Neural progenitor cell (in vitro differentiated cells): ENCODE data around the gene CLDN4. TPM values are rescaled to one million over a fixed set of nuclear protein-coding genes. Genes with fewer than 3 reads are reported as not detected.

Source experiments
- DNase-seq: peaks from one replicate; pipeline ENCODE4 v3.0.0-alpha.2; 2016; ENCODE audit warnings: low spot score
- H2AFZ ChIP-seq: fragments of 200-600 bp; sonication (generic); replicated peaks from 2 replicates; pipeline ENCODE4 v1.6.1; 2016; ENCODE audit warnings: antibody characterized with exemption
- H3F3A ChIP-seq: fragments of 200-600 bp; sonication (generic); 2 replicates; pipeline ENCODE4 v1.6.1; 2016; ENCODE audit warnings: antibody characterized with exemption, low read depth
- H3K27ac ChIP-seq: fragments of 200-600 bp; sonication (generic); 2 replicates; pipeline ENCODE4 v1.5.1; 2016; ENCODE audit warnings: mild to moderate bottlenecking
- H3K27me3 ChIP-seq: fragments of 200-600 bp; sonication (generic); 2 replicates; pipeline ENCODE4 v1.6.1; 2016; ENCODE audit warnings: mild to moderate bottlenecking, moderate library complexity
- H3K36me3 ChIP-seq: fragments of 200-600 bp; sonication (generic); 2 replicates; pipeline ENCODE4 v1.5.1; 2016
- H3K4me1 ChIP-seq: fragments of 200-600 bp; sonication (generic); 2 replicates; pipeline ENCODE4 v1.6.1; 2016; ENCODE audit warnings: mixed run types
- H3K4me2 ChIP-seq: fragments of 200-600 bp; sonication (generic); 2 replicates; pipeline ENCODE4 v1.6.1; 2016
- H3K4me3 ChIP-seq: fragments of 200-600 bp; sonication (generic); 2 replicates; pipeline ENCODE4 v1.5.1; 2016
- H3K79me2 ChIP-seq: fragments of 200-600 bp; sonication (generic); 2 replicates; pipeline ENCODE4 v1.6.1; 2016; ENCODE audit warnings: low read depth
- H3K9ac ChIP-seq: fragments of 200-600 bp; sonication (generic); 2 replicates; pipeline ENCODE4 v1.6.1; 2016
- H3K9me3 ChIP-seq: fragments of 200-600 bp; sonication (generic); 2 replicates; pipeline ENCODE4 v1.5.1; 2016; ENCODE audit warnings: low read depth
- H4K20me1 ChIP-seq: fragments of 200-600 bp; sonication (generic); 2 replicates; pipeline ENCODE4 v1.6.1; 2016; ENCODE audit warnings: low read depth
- H3K27ac Mint-ChIP-seq: 3 replicates; pipeline ENCODE4 v1.8.0; 2021; ENCODE audit warnings: mixed read lengths
- H3K27me3 Mint-ChIP-seq: 2 replicates; pipeline ENCODE4 v1.8.0; 2022; ENCODE audit warnings: low read depth, mild to moderate bottlenecking, inconsistent platforms, moderate library complexity, mixed read lengths; ENCODE audit not compliant: insufficient read depth
- H3K36me3 Mint-ChIP-seq: 3 replicates; pipeline ENCODE4 v1.8.0; 2021; ENCODE audit warnings: mixed read lengths
- H3K4me1 Mint-ChIP-seq: 3 replicates; pipeline ENCODE4 v1.8.0; 2021; ENCODE audit warnings: mixed read lengths
- H3K4me3 Mint-ChIP-seq: 3 replicates; pipeline ENCODE4 v1.8.0; 2021; ENCODE audit warnings: mild to moderate bottlenecking, moderate library complexity, mixed read lengths
- H3K9me3 Mint-ChIP-seq: 3 replicates; pipeline ENCODE4 v1.8.0; 2020; ENCODE audit warnings: mixed read lengths
- CTCF ChIP-seq: fragments of 200-600 bp; sonication (generic); IDR thresholded peaks from 2 replicates; pipeline ENCODE4 v1.5.1; 2017; ENCODE audit warnings: antibody characterized with exemption, mild to moderate bottlenecking
- EZH2 ChIP-seq: fragments of 200-600 bp; sonication (generic); IDR thresholded peaks from 2 replicates; pipeline ENCODE4 v1.6.1; 2017; ENCODE audit warnings: antibody characterized with exemption, mild to moderate bottlenecking, moderate library complexity
- EZH2phosphoT487 ChIP-seq: fragments of 200-600 bp; sonication (generic); IDR thresholded peaks from 2 replicates; pipeline ENCODE4 v1.6.1; 2017; ENCODE audit warnings: antibody characterized with exemption
- total RNA-seq: library from RNA; depleted of rRNA; stranded (reverse); fragments of >200 nt; gene quantifications from 2 replicates; pipeline ENCODE4 v1.2.3, GENCODE V29; 2015; ENCODE audit warnings: low replicate concordance

The CLDN4 gene
- total RNA-seq, 1 donor from 2014 or later = not detected

DNA sequence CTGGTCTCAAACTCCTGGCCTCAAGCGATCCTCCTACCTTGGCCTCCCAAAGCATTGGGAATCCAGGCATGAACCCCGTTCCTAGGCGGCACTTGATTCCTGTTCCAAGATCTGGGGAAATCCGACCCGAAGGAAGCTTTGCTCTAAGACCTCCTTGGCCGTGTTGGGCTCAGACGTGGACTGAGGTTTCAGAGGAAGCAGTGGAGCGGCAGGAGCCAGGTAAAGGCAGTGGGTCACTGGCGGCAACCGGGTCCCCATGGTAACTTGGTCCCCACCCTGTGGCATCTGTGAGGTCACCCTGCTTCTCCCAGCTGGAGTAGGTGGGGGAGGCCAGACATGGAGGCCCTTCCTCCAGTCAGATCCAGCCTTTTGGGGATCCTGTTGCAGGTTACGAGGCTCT, 30.1 kb downstream of the CLDN4 start, which contains the start of gene TMEM270:
Gene TMEM270, plus strand, starts transcription at position 301 of the 400 bp plus-strand sequence. Its CDS starts 36 bp downstream, at position 337.
- no peak for TF ChIP-seq CTCF
- no peak for TF ChIP-seq EZH2phosphoT487
- no peak for TF ChIP-seq EZH2
- no peaks in the 10 kb centered on the region for H3K9me3 Mint-ChIP-seq
- H3K4me3 ChIP-seq = no peak within 1 kb of the TSS
- no peak within 1 kb of the TSS for H3K27ac Mint-ChIP-seq
- no peak within 1 kb of the TSS for H2AFZ ChIP-seq
- no peaks in the 10 kb centered on the region for H3K79me2 ChIP-seq
- H3K36me3 Mint-ChIP-seq = no peaks in the 10 kb centered on the region
- no peak for DNase-seq
- no peaks in the 10 kb centered on the region for H3F3A ChIP-seq
- peaks cover 9% of the 10 kb centered on the region for H3K27me3 ChIP-seq
- H3K4me1 ChIP-seq = no peaks in the 10 kb centered on the region
- H3K9ac ChIP-seq = no peak within 1 kb of the TSS
- H3K4me1 Mint-ChIP-seq = no peaks in the 10 kb centered on the region
- H3K27me3 Mint-ChIP-seq = peaks cover 7% of the 10 kb centered on the region
- H4K20me1 ChIP-seq = no peaks in the 10 kb centered on the region
- H3K9me3 ChIP-seq = no peaks in the 10 kb centered on the region
- H3K27ac ChIP-seq = no peak within 1 kb of the TSS
- no peaks in the 10 kb centered on the region for H3K36me3 ChIP-seq
- no peak within 1 kb of the TSS for H3K4me3 Mint-ChIP-seq
- no peak within 1 kb of the TSS for H3K4me2 ChIP-seq

GRCh38 chr7:73861305-73861704, 30.5 kb downstream of the CLDN4 start:
- no peaks in the 10 kb centered on the region for H3K4me1 Mint-ChIP-seq

GRCh38 chr7:73864981-73865711, 34.4 kb downstream of the CLDN4 start:
- no peak overlapping the region for H3K27ac Mint-ChIP-seq
- TF ChIP-seq EZH2 = no peak
- TF ChIP-seq EZH2phosphoT487 = no peak
- TF ChIP-seq CTCF = no peak
- Histone ChIP-seq H3K9ac (no peak overlapping the region), H3K27me3 (no peaks in the 10 kb centered on the region), H3K9me3 (no peaks in the 10 kb centered on the region), H3K79me2 (no peaks in the 10 kb centered on the region), H3F3A (no peaks in the 10 kb centered on the region), H3K4me3 (no peak overlapping the region), H4K20me1 (no peaks in the 10 kb centered on the region), H3K36me3 (no peaks in the 10 kb centered on the region), H3K27ac (no peak overlapping the region), H2AFZ (no peak overlapping the region), H3K4me2 (no peak overlapping the region), H3K4me1 (no peaks in the 10 kb centered on the region)
- H3K36me3 Mint-ChIP-seq = no peaks in the 10 kb centered on the region
- no peak for DNase-seq
- H3K27me3 Mint-ChIP-seq = peaks cover 13% of the 10 kb centered on the region
- H3K4me3 Mint-ChIP-seq = no peak overlapping the region
- H3K4me1 Mint-ChIP-seq = peaks cover 3% of the 10 kb centered on the region
- peaks cover 2% of the 10 kb centered on the region for H3K9me3 Mint-ChIP-seq

More at GRCh38 chr7:73861305-73861704, 30.5 kb downstream of the CLDN4 start:
- peaks cover 6% of the 10 kb centered on the region for H3K27me3 ChIP-seq
- no peaks in the 10 kb centered on the region for H3F3A ChIP-seq
- no peak overlapping the region for H3K9ac ChIP-seq
- H3K4me2 ChIP-seq = no peak overlapping the region
- no peaks in the 10 kb centered on the region for H4K20me1 ChIP-seq
- H3K4me3 Mint-ChIP-seq = no peak overlapping the region
- H2AFZ ChIP-seq = no peak overlapping the region
- DNase-seq = no peak
- H3K9me3 Mint-ChIP-seq = no peaks in the 10 kb centered on the region
- no peaks in the 10 kb centered on the region for H3K79me2 ChIP-seq
- TF ChIP-seq EZH2phosphoT487 (no peak), CTCF (no peak), EZH2 (no peak)
- H3K27ac Mint-ChIP-seq = no peak overlapping the region
- no peak overlapping the region for H3K4me3 ChIP-seq
- H3K9me3 ChIP-seq = no peaks in the 10 kb centered on the region
- H3K4me1 ChIP-seq = no peaks in the 10 kb centered on the region
- H3K27me3 Mint-ChIP-seq = peaks cover 10% of the 10 kb centered on the region
- H3K36me3 ChIP-seq = no peaks in the 10 kb centered on the region
- no peak overlapping the region for H3K27ac ChIP-seq
- H3K36me3 Mint-ChIP-seq = no peaks in the 10 kb centered on the region
